SK-N-SH treated with all-trans-retinoic acid at 6 μM for 48 hours (cell line): ENCODE data around the gene TSR1.

Source experiments
- ATAC-seq: fragments of 200-7000 bp; cut with Tn5 transposase; 3 replicates; pipeline ENCODE4 v1.9.1; 2020; ENCODE audit warnings: mild to moderate bottlenecking, moderate library complexity
- ARNTL ChIP-seq: fragments of 450-650 bp; formaldehyde crosslinking; IDR thresholded peaks from 2 replicates; pipeline ENCODE4 v1.5.0; 2020; ENCODE audit warnings: low read depth, mild to moderate bottlenecking, moderate library complexity, borderline replicate concordance
- BACH2 ChIP-seq: fragments of 250-450 bp; sonication (Bioruptor Pico); IDR thresholded peaks from 2 replicates; pipeline ENCODE4 v1.9.0; 2021; ENCODE audit warnings: mild to moderate bottlenecking, borderline replicate concordance
- CREB5 ChIP-seq: fragments of 250-450 bp; sonication (Bioruptor Pico); IDR thresholded peaks from 2 replicates; pipeline ENCODE4 v1.5.1; 2020; ENCODE audit warnings: low read depth, mild to moderate bottlenecking, moderate library complexity
- CSDC2 ChIP-seq: fragments of 250-450 bp; sonication (Bioruptor Pico); IDR thresholded peaks from 2 replicates; pipeline ENCODE4 v1.5.0; 2020; ENCODE audit warnings: mild to moderate bottlenecking, moderate library complexity
- CSRNP3 ChIP-seq: fragments of 250-450 bp; sonication (Bioruptor Pico); IDR thresholded peaks from 2 replicates; pipeline ENCODE4 v1.5.1; 2021; ENCODE audit warnings: mild to moderate bottlenecking, moderate library complexity
- ESRRG ChIP-seq: fragments of 250-450 bp; sonication (Bioruptor Pico); IDR thresholded peaks from 2 replicates; pipeline ENCODE4 v1.6.1; 2021; ENCODE audit warnings: mild to moderate bottlenecking
- OSR1 ChIP-seq: fragments of 250-450 bp; sonication (Bioruptor Pico); IDR thresholded peaks from 2 replicates; pipeline ENCODE4 v1.8.0; 2022; ENCODE audit warnings: moderate library complexity, mild to moderate bottlenecking, inconsistent platforms
- PATZ1 ChIP-seq: fragments of 250-450 bp; sonication (Bioruptor Pico); IDR thresholded peaks from 2 replicates; pipeline ENCODE4 v1.8.0; 2020; ENCODE audit warnings: mild to moderate bottlenecking, moderate library complexity, borderline replicate concordance
- POU6F1 ChIP-seq: fragments of 250-450 bp; sonication (Bioruptor Pico); IDR thresholded peaks from 2 replicates; pipeline ENCODE4 v1.8.0; 2021; ENCODE audit warnings: low read depth, mild to moderate bottlenecking, moderate library complexity, borderline replicate concordance
- PPARA ChIP-seq: fragments of 250-450 bp; sonication (Bioruptor Pico); IDR thresholded peaks from 2 replicates; pipeline ENCODE4 v1.5.0; 2020; ENCODE audit warnings: mild to moderate bottlenecking, borderline replicate concordance
- TCF4 ChIP-seq: fragments of 250-450 bp; sonication (Bioruptor Pico); IDR thresholded peaks from 2 replicates; pipeline ENCODE4 v1.8.0; 2021; ENCODE audit warnings: mild to moderate bottlenecking, moderate library complexity, borderline replicate concordance
- TOX ChIP-seq: fragments of 250-450 bp; sonication (Bioruptor Pico); IDR thresholded peaks from 2 replicates; pipeline ENCODE4 v1.8.0; 2021; ENCODE audit warnings: mild to moderate bottlenecking, moderate library complexity, borderline replicate concordance
- TSHZ2 ChIP-seq: fragments of 250-450 bp; sonication (Bioruptor Pico); IDR thresholded peaks from 2 replicates; pipeline ENCODE4 v1.5.0; 2020; ENCODE audit warnings: mild to moderate bottlenecking, moderate library complexity
- ZC3H10 ChIP-seq: fragments of 250-450 bp; sonication (Bioruptor Pico); IDR thresholded peaks from 2 replicates; pipeline ENCODE4 v1.5.1; 2021; ENCODE audit warnings: mild to moderate bottlenecking, moderate library complexity
- ZFP3 ChIP-seq: fragments of 250-450 bp; sonication (Bioruptor Pico); IDR thresholded peaks from 2 replicates; pipeline ENCODE4 v1.5.0; 2020; ENCODE audit warnings: mild to moderate bottlenecking, moderate library complexity
- ZFP30 ChIP-seq: fragments of 450-650 bp; formaldehyde crosslinking; IDR thresholded peaks from 2 replicates; pipeline ENCODE4 v1.5.0; 2022; ENCODE audit warnings: mild to moderate bottlenecking, moderate library complexity
- ZNF565 ChIP-seq: fragments of 450-650 bp; formaldehyde crosslinking; conservative IDR thresholded peaks from 2 replicates; pipeline ENCODE4 v1.5.0; 2020; ENCODE audit warnings: low read depth, mild to moderate bottlenecking, moderate library complexity
- ZNF70 ChIP-seq: fragments of 450-650 bp; formaldehyde crosslinking; IDR thresholded peaks from 2 replicates; pipeline ENCODE4 v1.5.0; 2020; ENCODE audit warnings: mild to moderate bottlenecking, moderate library complexity
- ZNF8 ChIP-seq: fragments of 450-650 bp; formaldehyde crosslinking; IDR thresholded peaks from 2 replicates; pipeline ENCODE4 v1.5.0; 2020; ENCODE audit warnings: mild to moderate bottlenecking, moderate library complexity

TSR1 gene

GRCh38 chr17:2354311-2354710 lies 18.1 kb upstream of the TSR1 start:
- no peak for TF ChIP-seq PPARA
- TF ChIP-seq TOX (CRISPR knock-in tag), result no peak
- TF ChIP-seq CSDC2 (CRISPR knock-in tag), result no peak
- no peak for TF ChIP-seq CSRNP3
- TF ChIP-seq PATZ1 (CRISPR knock-in tag), result no peak
- TF ChIP-seq OSR1, result no peak
- TF ChIP-seq ZNF565, result no peak
- no peak for TF ChIP-seq ZC3H10 (CRISPR knock-in tag)
- TF ChIP-seq CREB5 (CRISPR knock-in tag), result no peak
- no peak for ATAC-seq

- ATAC-seq, result no peak
- TF ChIP-seq ZC3H10 (CRISPR knock-in tag) (no peak), PATZ1 (CRISPR knock-in tag) (no peak), CSRNP3 (no peak), ZNF565 (no peak), ZFP30 (CRISPR knock-in tag) (no peak), ESRRG (CRISPR knock-in tag) (no peak), CREB5 (CRISPR knock-in tag) (no peak), POU6F1 (no peak), TCF4 (CRISPR knock-in tag) (no peak), ZNF70 (CRISPR knock-in tag) (no peak), BACH2 (CRISPR knock-in tag) (no peak), ZNF8 (no peak), ARNTL (no peak), TSHZ2 (no peak), ZFP3 (no peak), PPARA (no peak), CSDC2 (CRISPR knock-in tag) (no peak)
Observed at GRCh38 chr17:2351269-2351668, 15.0 kb upstream of the TSR1 start.
